HCT116 (cell line): ENCODE data around the gene ZNF697. TPM values are rescaled to one million over a fixed set of nuclear protein-coding genes. Genes with fewer than 3 reads are reported as not detected.

Experiments used
- ATAC-seq: fragments of 200-7000 bp; cut with Tn5 transposase; 2 replicates; pipeline ENCODE4 v1.9.1; 2020; ENCODE audit warnings: mild to moderate bottlenecking, moderate library complexity
- BruUV-seq: library from RNA; stranded (reverse); fragments of 400-500 nt; replicated peaks from 2 replicates; lab custom pipeline; 2021; lab: Mats Ljungman, UMichigan
- CTCF ChIA-PET: fragments of 300-600 bp; sonication (Branson Sonifier 250); formaldehyde crosslinking; loops from one replicate; lab custom pipeline; 2021; ENCODE audit warnings: antibody characterized with exemption; lab: Charles Lee
- POLR2A ChIA-PET: fragments of 300-600, 350-600 bp; sonication (Branson Sonifier 250); formaldehyde crosslinking; loops from one replicate; lab custom pipeline; 2021; ENCODE audit warnings: antibody characterized with exemption; lab: Charles Lee
- RAD21 ChIA-PET, 2 experiments: fragments of 300-600 bp; sonication (Branson Sonifier 250); formaldehyde crosslinking; loops; one replicate each; lab custom pipeline; 2023; ENCODE audit warnings: low total read pairs in 2 of 2; ENCODE audit not compliant: uncharacterized antibody in 2 of 2, unreplicated experiment in 2 of 2, low non-redundant PET in 1 of 2; lab: Charles Lee
- DNase-seq: peaks from one replicate; pipeline ENCODE4 v3.0.0-alpha.2; 2010; ENCODE audit warnings: low read depth, low spot score
- H2AFZ ChIP-seq: fragments of 200-600 bp; shearing (Covaris generic), sonication (generic); 2 replicates; pipeline ENCODE4 v1.6.1; 2017; ENCODE audit warnings: low read depth, mixed run types, mixed read lengths, antibody characterized with exemption, low read length; ENCODE audit not compliant: poor library complexity, severe bottlenecking
- H3K27ac ChIP-seq: 2 replicates; pipeline ENCODE4 v1.5.1; 2012; ENCODE audit warnings: low read depth, low read length
- H3K27me3 ChIP-seq: fragments of 200-600 bp; sonication (generic); 2 replicates; pipeline ENCODE4 v1.6.1; 2016; ENCODE audit warnings: mixed run types, low read length, mixed read lengths; ENCODE audit not compliant: insufficient read depth
- H3K36me3 ChIP-seq, 2 experiments: fragments of 200-500 bp in 1 of 2; fragments of 200-600 bp in 1 of 2; sonication (Bioruptor generic) in 1 of 2; sonication (generic) in 1 of 2; 2 replicates each; pipeline versions ENCODE4 v1.5.1 to v1.6.1; 2014 to 2016; ENCODE audit warnings: low read length in 2 of 2, inconsistent platforms in 1 of 2, mixed read lengths in 1 of 2, mixed run types in 1 of 2; ENCODE audit not compliant: insufficient read depth in 2 of 2, control insufficient read depth in 1 of 2
- H3K4me1 ChIP-seq, 2 experiments: fragments of 200-600 bp in 1 of 2; sonication (generic) in 1 of 2; 2 replicates each; pipeline versions ENCODE4 v1.5.1 to v1.6.1; 2012 to 2017; ENCODE audit warnings: low read length in 2 of 2, inconsistent platforms in 1 of 2, mild to moderate bottlenecking in 1 of 2, mixed read lengths in 1 of 2, mixed run types in 1 of 2, moderate library complexity in 1 of 2; ENCODE audit not compliant: insufficient read depth in 2 of 2, control insufficient read depth in 1 of 2
- H3K4me2 ChIP-seq: fragments of 200-600 bp; sonication (generic); 2 replicates; pipeline ENCODE4 v1.6.1; 2017; ENCODE audit warnings: mixed run types, low read length, mixed read lengths
- H3K4me3 ChIP-seq, 2 experiments: fragments of 200-600 bp in 1 of 2; sonication (generic) in 1 of 2; replicated peaks in 1 of 2; 2 replicates each; pipeline ENCODE4 v1.5.1; 2011 to 2016; ENCODE audit warnings: low read length in 2 of 2, control low read depth in 1 of 2, low read depth in 1 of 2, mild to moderate bottlenecking in 1 of 2, mixed read lengths in 1 of 2, mixed run types in 1 of 2
- H3K79me2 ChIP-seq: fragments of 200-600 bp; sonication (generic); 2 replicates; pipeline ENCODE4 v1.6.1; 2017; ENCODE audit warnings: mild to moderate bottlenecking, mixed run types, low read length, moderate library complexity, mixed read lengths; ENCODE audit not compliant: insufficient read depth
- H3K9ac ChIP-seq: fragments of 200-600 bp; sonication (generic); 2 replicates; pipeline ENCODE4 v1.6.1; 2016; ENCODE audit warnings: low read length, mixed read lengths
- H3K9me2 ChIP-seq: fragments of 200-600 bp; sonication (generic), shearing (Covaris generic); 2 replicates; pipeline ENCODE4 v1.6.1; 2017; ENCODE audit warnings: mixed run types, mild to moderate bottlenecking, moderate library complexity; ENCODE audit not compliant: insufficient read depth
- H3K9me3 ChIP-seq, 2 experiments: fragments of 200-500 bp in 1 of 2; fragments of 200-600 bp in 1 of 2; sonication (Bioruptor generic) in 1 of 2; sonication (generic) in 1 of 2; 2 replicates each; pipeline ENCODE4 v1.6.1; 2014 to 2017; ENCODE audit warnings: low read length in 2 of 2, mixed read lengths in 2 of 2, inconsistent platforms in 1 of 2, low read depth in 1 of 2, mild to moderate bottlenecking in 1 of 2, mixed run types in 1 of 2, moderate library complexity in 1 of 2; ENCODE audit not compliant: control insufficient read depth in 1 of 2, insufficient read depth in 1 of 2
- H4K20me1 ChIP-seq: fragments of 200-600 bp; sonication (generic), shearing (Covaris generic); 2 replicates; pipeline ENCODE4 v1.6.1; 2017; ENCODE audit warnings: mixed run types, mild to moderate bottlenecking, moderate library complexity; ENCODE audit not compliant: insufficient read depth
- EZH2phosphoT487 ChIP-seq: fragments of 200-600 bp; IDR thresholded peaks from 2 replicates; pipeline ENCODE4 v1.6.1; 2018; ENCODE audit warnings: antibody characterized with exemption, borderline replicate concordance
- POLR2A ChIP-seq: IDR thresholded peaks from 2 replicates; pipeline ENCODE4 v1.7.0; 2011; ENCODE audit warnings: borderline replicate concordance; ENCODE audit not compliant: insufficient read depth, insufficient read length; ENCODE audit errors: extremely low read depth
- POLR2AphosphoS5 ChIP-seq: IDR thresholded peaks from 2 replicates; pipeline ENCODE4 v1.6.1; 2011; ENCODE audit warnings: mild to moderate bottlenecking, low read depth, low read length, moderate library complexity
- SIN3A ChIP-seq: IDR thresholded peaks from 2 replicates; pipeline ENCODE4 v1.6.1; 2012; ENCODE audit warnings: low read depth
- SP1 ChIP-seq: IDR thresholded peaks from 2 replicates; pipeline ENCODE4 v1.6.1; 2012; ENCODE audit warnings: low read depth
- YY1 ChIP-seq: IDR thresholded peaks from 2 replicates; pipeline ENCODE4 v1.6.1; 2011; ENCODE audit warnings: low read length, low read depth, moderate library complexity, mild to moderate bottlenecking; ENCODE audit not compliant: insufficient replicate concordance; ENCODE audit errors: extremely low read depth
- ZFX ChIP-seq: fragments of 450-650 bp; IDR thresholded peaks from 2 replicates; pipeline ENCODE4 v1.6.1; 2017
- intact Hi-C: fragments of 100-400 bp; cut with micrococcal nuclease; formaldehyde crosslinking; loops from 2 replicates; pipeline ENCODE4 v1.10.0; 2022
- total RNA-seq: library from RNA; stranded (reverse); gene quantifications from one replicate; pipeline ENCODE4 v1.2.1, GENCODE V29; 2021; ENCODE audit not compliant: unreplicated experiment
- TF ChIP-seq, protein P1 (sequence below): IDR thresholded peaks from 2 replicates; pipeline ENCODE4 v1.6.1; 2012
- TF ChIP-seq, protein P2 (sequence below): IDR thresholded peaks from 2 replicates; pipeline ENCODE4 v1.6.1; 2012; ENCODE audit warnings: low read depth

The ZNF697 gene
- total RNA-seq, 1 experiment from 2014 or later = 5.9 TPM

DNA sequence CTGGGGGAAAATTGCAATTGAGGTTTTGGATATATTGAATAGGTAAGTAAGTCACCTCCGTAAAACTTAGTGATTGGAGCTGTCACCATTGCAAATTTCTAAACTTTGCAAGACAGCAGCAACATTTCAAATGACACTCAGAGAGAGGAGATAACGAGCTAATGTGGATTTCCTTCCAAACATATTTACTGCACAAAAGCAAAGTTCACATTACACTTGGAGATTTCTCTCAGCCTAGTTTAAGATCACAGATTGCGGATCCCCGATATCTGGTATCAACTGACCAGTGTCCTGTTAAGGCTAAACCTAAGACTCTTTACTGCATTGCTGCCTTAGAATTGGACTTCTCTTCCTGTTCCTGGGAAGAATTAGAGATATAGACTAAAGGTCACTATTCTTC, 47.5 kb downstream of the ZNF697 start:
- H4K20me1 ChIP-seq = no peaks in the 10 kb centered on the region
- H2AFZ ChIP-seq = no peak overlapping the region
- ATAC-seq (no peak), DNase-seq (no peak)
- H3K9me2 ChIP-seq = no peaks in the 10 kb centered on the region
- H3K4me3 ChIP-seq = no peak overlapping the region
- H3K9me3 ChIP-seq = no peaks in the 10 kb centered on the region
- H3K9ac ChIP-seq = no peak overlapping the region
- H3K4me1 ChIP-seq = peaks cover 0 to 22% of the 10 kb centered on the region in 2 experiments; a peak in 2 of 4 replicates
- BruUV-seq = no TSS peak
- no peaks in the 10 kb centered on the region for H3K36me3 ChIP-seq
- no peak overlapping the region for H3K4me2 ChIP-seq
- H3K27ac ChIP-seq = no peak overlapping the region
- H3K79me2 ChIP-seq = no peaks in the 10 kb centered on the region
- no peaks in the 10 kb centered on the region for H3K27me3 ChIP-seq
- intact Hi-C loops = no loop called here
- POLR2A ChIA-PET = no interaction called here
- RAD21 ChIA-PET = no interaction called here
- TF ChIP-seq EZH2phosphoT487 (no peak), POLR2AphosphoS5 (no peak), POLR2A (no peak), YY1 (no peak), ZFX (no peak), SP1 (no peak), SIN3A (no peak)
- TF ChIP-seq, protein P1, sequence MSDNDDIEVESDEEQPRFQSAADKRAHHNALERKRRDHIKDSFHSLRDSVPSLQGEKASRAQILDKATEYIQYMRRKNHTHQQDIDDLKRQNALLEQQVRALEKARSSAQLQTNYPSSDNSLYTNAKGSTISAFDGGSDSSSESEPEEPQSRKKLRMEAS = no peak
- TF ChIP-seq, protein P2, sequence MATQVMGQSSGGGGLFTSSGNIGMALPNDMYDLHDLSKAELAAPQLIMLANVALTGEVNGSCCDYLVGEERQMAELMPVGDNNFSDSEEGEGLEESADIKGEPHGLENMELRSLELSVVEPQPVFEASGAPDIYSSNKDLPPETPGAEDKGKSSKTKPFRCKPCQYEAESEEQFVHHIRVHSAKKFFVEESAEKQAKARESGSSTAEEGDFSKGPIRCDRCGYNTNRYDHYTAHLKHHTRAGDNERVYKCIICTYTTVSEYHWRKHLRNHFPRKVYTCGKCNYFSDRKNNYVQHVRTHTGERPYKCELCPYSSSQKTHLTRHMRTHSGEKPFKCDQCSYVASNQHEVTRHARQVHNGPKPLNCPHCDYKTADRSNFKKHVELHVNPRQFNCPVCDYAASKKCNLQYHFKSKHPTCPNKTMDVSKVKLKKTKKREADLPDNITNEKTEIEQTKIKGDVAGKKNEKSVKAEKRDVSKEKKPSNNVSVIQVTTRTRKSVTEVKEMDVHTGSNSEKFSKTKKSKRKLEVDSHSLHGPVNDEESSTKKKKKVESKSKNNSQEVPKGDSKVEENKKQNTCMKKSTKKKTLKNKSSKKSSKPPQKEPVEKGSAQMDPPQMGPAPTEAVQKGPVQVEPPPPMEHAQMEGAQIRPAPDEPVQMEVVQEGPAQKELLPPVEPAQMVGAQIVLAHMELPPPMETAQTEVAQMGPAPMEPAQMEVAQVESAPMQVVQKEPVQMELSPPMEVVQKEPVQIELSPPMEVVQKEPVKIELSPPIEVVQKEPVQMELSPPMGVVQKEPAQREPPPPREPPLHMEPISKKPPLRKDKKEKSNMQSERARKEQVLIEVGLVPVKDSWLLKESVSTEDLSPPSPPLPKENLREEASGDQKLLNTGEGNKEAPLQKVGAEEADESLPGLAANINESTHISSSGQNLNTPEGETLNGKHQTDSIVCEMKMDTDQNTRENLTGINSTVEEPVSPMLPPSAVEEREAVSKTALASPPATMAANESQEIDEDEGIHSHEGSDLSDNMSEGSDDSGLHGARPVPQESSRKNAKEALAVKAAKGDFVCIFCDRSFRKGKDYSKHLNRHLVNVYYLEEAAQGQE = no peak
- CTCF ChIA-PET = interaction anchor here (1.3 kb wide), 1 partner anchor 11 kb away, joined by 4 read pairs; no protein-coding TSS in a partner anchor
